T-cell (primary cell): Measurements from ENCODE around the gene PRKD3. TPM values are rescaled to one million over a fixed set of nuclear protein-coding genes. Genes with fewer than 3 reads are reported as not detected.

Experiments used
- ATAC-seq, 4 experiments: fragments of 200-7000 bp in 3 of 4; fragments of 150-1000 bp in 1 of 4; cut with Tn5 transposase; replicated peaks in 1 of 4; 1 replicate in 3 of 4; 2 replicates in 1 of 4; pipeline ENCODE4 v1.10.0; 2021; ENCODE audit warnings: moderate library complexity in 3 of 4, mild to moderate bottlenecking in 2 of 4, moderate number of reproducible peaks in 1 of 4
- CTCF ChIA-PET, 2 donors: fragments of 300-600 bp; sonication (Branson Sonifier 250); formaldehyde crosslinking; loops; one replicate each; lab custom pipeline; 2022; ENCODE audit warnings: antibody characterized with exemption in 2 of 2; lab: Charles Lee
- POLR2A ChIA-PET, 2 donors: fragments of 300-600 bp; sonication (Branson Sonifier 250); formaldehyde crosslinking; loops; one replicate each; lab custom pipeline; 2022; ENCODE audit warnings: antibody characterized with exemption in 2 of 2; lab: Charles Lee
- DNase-seq, 35 experiments: peaks; one replicate each; pipeline versions ENCODE4 v3.0.0 to v3.0.0-alpha.2; 2013 to 2023
- H3K27ac ChIP-seq: one replicate; pipeline ENCODE4 v1.5.1; 2013; ENCODE audit warnings: low read length
- H3K27me3 ChIP-seq, 2 experiments: replicated peaks in 1 of 2; 1 replicate in 1 of 2; 2 replicates in 1 of 2; pipeline versions ENCODE4 v1.6.1 to v1.7.0; 2013; ENCODE audit warnings: low read length in 1 of 2, mixed read lengths in 1 of 2; ENCODE audit not compliant: control insufficient read depth in 2 of 2, insufficient read depth in 2 of 2; ENCODE audit errors: extremely low read depth in 1 of 2
- H3K36me3 ChIP-seq, 2 donors: 1 replicate in 1 of 2; 2 replicates in 1 of 2; pipeline versions ENCODE4 v1.6.1 to v1.7.0; 2013; ENCODE audit warnings: low read length in 1 of 2; ENCODE audit not compliant: control insufficient read depth in 2 of 2, insufficient read depth in 1 of 2; ENCODE audit errors: extremely low read depth in 1 of 2
- H3K4me1 ChIP-seq, 2 experiments: 1 replicate in 1 of 2; 2 replicates in 1 of 2; pipeline versions ENCODE4 v1.6.1 to v1.7.0; 2013; ENCODE audit warnings: low read length in 2 of 2, mixed read lengths in 1 of 2; ENCODE audit not compliant: insufficient read depth in 2 of 2, control insufficient read depth in 1 of 2; ENCODE audit errors: extremely low read depth in 1 of 2
- H3K4me3 ChIP-seq, 2 donors: 1 replicate in 1 of 2; 2 replicates in 1 of 2; pipeline versions ENCODE4 v1.5.1 to v1.7.0; 2013; ENCODE audit warnings: mild to moderate bottlenecking in 2 of 2, low read length in 1 of 2, moderate library complexity in 1 of 2; ENCODE audit not compliant: control insufficient read depth in 1 of 2; ENCODE audit errors: extremely low read depth in 1 of 2
- H3K9me3 ChIP-seq: 2 replicates; pipeline ENCODE4 v1.7.0; 2013
- H3K27ac Mint-ChIP-seq, 2 donors: one replicate each; pipeline ENCODE4 v1.8.0; 2020 to 2021; ENCODE audit warnings: mild to moderate bottlenecking in 2 of 2, mixed read lengths in 2 of 2
- H3K27me3 Mint-ChIP-seq, 2 donors: one replicate each; pipeline ENCODE4 v1.8.0; 2021 to 2022; ENCODE audit warnings: mixed read lengths in 2 of 2
- H3K36me3 Mint-ChIP-seq: one replicate; pipeline ENCODE4 v1.8.0; 2021; ENCODE audit warnings: mixed read lengths
- H3K4me1 Mint-ChIP-seq, 3 donors: one replicate each; pipeline ENCODE4 v1.8.0; 2020 to 2022; ENCODE audit warnings: mixed read lengths in 3 of 3, mild to moderate bottlenecking in 1 of 3
- H3K4me3 Mint-ChIP-seq, 3 donors: one replicate each; pipeline ENCODE4 v1.8.0; 2020 to 2022; ENCODE audit warnings: mild to moderate bottlenecking in 3 of 3, mixed read lengths in 3 of 3, moderate library complexity in 3 of 3
- H3K9me3 Mint-ChIP-seq, 3 donors: one replicate each; pipeline ENCODE4 v1.8.0; 2020 to 2022; ENCODE audit warnings: mixed read lengths in 3 of 3
- WGBS: methylation state at CpG from one replicate; pipeline ENCODE4 v1.1.5; 2013; ENCODE audit warnings: missing lambda C conversion rate; ENCODE audit not compliant: insufficient coverage; 5-methylcytosine and 5-hydroxymethylcytosine counted together
- total RNA-seq, 35 experiments: library from RNA in 6 of 35; stranded (reverse) in 6 of 35; fragments of 120-200 nt in 1 of 35; gene quantifications; one replicate each; pipeline versions ENCODE4 v1.2.1 to v1.2.4 and lab custom pipeline; 2013 to 2026

The PRKD3 gene
- total RNA-seq, 5 donors from 2014 or later (not counting 1 experiment from before 2014, with no cell fraction given) = 30.6 to 45.5 (median 36.9) TPM

- Mint-ChIP-seq H3K36me3 (peaks cover 31% of the 10 kb centered on the region), H3K4me3 (no peak overlapping the region), H3K27ac (no peak overlapping the region), H3K4me1 (no peaks in the 10 kb centered on the region), H3K27me3 (no peaks in the 10 kb centered on the region), H3K9me3 (no peaks in the 10 kb centered on the region)
- Histone ChIP-seq H3K4me1 (no peaks in the 10 kb centered on the region), H3K9me3 (no peaks in the 10 kb centered on the region), H3K4me3 (no peak overlapping the region), H3K27me3 (no peaks in the 10 kb centered on the region), H3K36me3 (peaks cover 7 to 15% of the 10 kb centered on the region in 2 donors), H3K27ac (no peak overlapping the region)
- ChIA-PET POLR2A (no interaction called here), CTCF (interaction anchor here in 1 of 2 donors (1.1 kb wide), 1 partner anchor 120 kb away, joined by 3 read pairs; no protein-coding TSS in a partner anchor)
- ATAC-seq (no peak), DNase-seq (no peak)
- no CpG with 5 or more reads among the region's 2 CpGs for WGBS
These were observed 48.3 kb downstream of the PRKD3 start for GRCh38 chr2:37276291-37276690.

Other genes with a start within 250 kb of the PRKD3 start
- 10 to 100 TPM; 35.5 to 41.2 (median 41.0) TPM for gene HEATR5B, start 240.5 kb downstream of the PRKD3 start, total RNA-seq
- gene GPATCH11, start 240.3 kb downstream of the PRKD3 start, total RNA-seq = 10 to 100 TPM in 3 of 5 donors, 1 to 10 TPM in 2; 6.7 to 14.7 (median 12.5) TPM
- gene EIF2AK2, start 167.9 kb downstream of the PRKD3 start, total RNA-seq = 10 to 100 TPM; 21.7 to 37.5 (median 31.3) TPM
- gene SULT6B1, start 136.2 kb downstream of the PRKD3 start, total RNA-seq = not detected
- gene CEBPZOS, start 128.3 kb downstream of the PRKD3 start, total RNA-seq = 10 to 100 TPM; 23.9 to 40.1 (median 37.5) TPM
- gene CEBPZ, start 93.2 kb downstream of the PRKD3 start, total RNA-seq = 10 to 100 TPM; 50.6 to 61.5 (median 58.1) TPM
- gene NDUFAF7, start 93.2 kb downstream of the PRKD3 start, total RNA-seq = 10 to 100 TPM; 20.2 to 30.3 (median 24.6) TPM
- 1 to 10 TPM in 3 of 5 donors, not detected in 2; 1.1 to 3.1 (median 1.5) TPM for gene QPCT, start 19.8 kb upstream of the PRKD3 start, total RNA-seq